Left colon (tissue), 2 donors: ENCODE data around the gene RNF141. TPM values are rescaled to one million over a fixed set of nuclear protein-coding genes. Genes with fewer than 3 reads are reported as not detected.

Source experiments
- ATAC-seq: fragments of 200-7000 bp; cut with Tn5 transposase; one replicate; pipeline ENCODE4 v1.9.1; 2020; ENCODE audit warnings: mild to moderate bottlenecking, moderate library complexity
- DNase-seq, 2 donors: peaks; one replicate each; pipeline ENCODE4 v3.0.0-alpha.2; 2020
- intact Hi-C, 2 donors: fragments of 100-400 bp; cut with DNase I in 1 of 2; cut with micrococcal nuclease in 1 of 2; formaldehyde crosslinking; loops; one replicate each; pipeline versions ENCODE4 v1.11.2 to v1.14.0; 2022; cut with DNase I, micrococcal nuclease
- total RNA-seq, 2 donors: library from RNA; stranded (reverse); fragmentation: NEBNext Ultra II Directional; extraction: Animal tissue kit (Norgen Biotek cat#: 25700); gene quantifications; one replicate each; pipeline ENCODE4 v1.2.1, GENCODE V29; 2021
- donor health status: DM: no; HTN: no; CAD: no.
- donor health status: DM: yes; HTN: yes; CAD: no.

RNF141 gene
- total RNA-seq, 2 donors from 2014 or later, result 36.5 to 40.4 TPM

DNA sequence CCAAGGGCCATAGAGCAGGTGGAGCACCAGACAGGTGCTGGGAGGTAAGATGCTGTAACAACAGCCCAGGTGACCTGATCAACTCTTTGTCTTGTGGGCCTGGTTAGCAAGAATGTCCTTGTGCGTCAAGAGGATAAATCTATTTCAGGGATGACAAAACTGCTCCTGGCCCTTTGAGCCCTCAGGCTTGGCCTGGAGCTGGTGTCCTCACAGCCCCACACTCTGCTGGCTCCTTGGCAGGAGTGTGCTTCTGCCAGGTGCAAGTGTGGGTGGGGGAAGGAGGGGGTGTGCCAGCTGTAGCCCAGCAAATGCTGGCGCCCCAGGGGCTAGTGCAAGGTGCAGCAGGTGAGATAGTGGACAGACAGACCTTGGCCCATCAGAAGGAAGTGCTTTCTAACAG is 66.4 kb downstream of the RNF141 start:
- no peak for ATAC-seq
- intact Hi-C loops, result no loop called here

DNA sequence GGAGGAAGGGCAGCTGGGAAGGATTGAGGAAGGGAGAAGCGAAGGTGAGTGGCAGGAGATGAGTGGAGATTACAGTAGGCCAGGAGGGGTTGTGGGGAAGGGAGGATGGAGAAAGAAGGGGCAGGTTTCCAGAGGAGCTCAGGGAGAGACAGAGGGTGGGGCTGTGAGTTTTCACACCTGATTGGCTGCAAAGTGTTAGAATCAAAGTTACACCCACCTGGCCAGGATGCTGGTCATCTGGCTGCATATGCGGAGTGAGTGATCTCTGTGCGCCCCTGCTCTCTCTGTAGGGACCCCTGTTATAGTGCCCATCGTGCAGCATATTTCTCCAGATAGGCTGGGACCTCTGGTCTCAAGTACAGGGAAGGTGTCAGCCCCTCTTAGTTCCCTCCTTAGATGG is 67.6 kb downstream of the RNF141 start:
- intact Hi-C loops, result no loop called here
- no peak for DNase-seq
- no peak for ATAC-seq

More for the DNA sequence above, 66.4 kb downstream of the RNF141 start:
- DNase-seq, result no peak

DNA sequence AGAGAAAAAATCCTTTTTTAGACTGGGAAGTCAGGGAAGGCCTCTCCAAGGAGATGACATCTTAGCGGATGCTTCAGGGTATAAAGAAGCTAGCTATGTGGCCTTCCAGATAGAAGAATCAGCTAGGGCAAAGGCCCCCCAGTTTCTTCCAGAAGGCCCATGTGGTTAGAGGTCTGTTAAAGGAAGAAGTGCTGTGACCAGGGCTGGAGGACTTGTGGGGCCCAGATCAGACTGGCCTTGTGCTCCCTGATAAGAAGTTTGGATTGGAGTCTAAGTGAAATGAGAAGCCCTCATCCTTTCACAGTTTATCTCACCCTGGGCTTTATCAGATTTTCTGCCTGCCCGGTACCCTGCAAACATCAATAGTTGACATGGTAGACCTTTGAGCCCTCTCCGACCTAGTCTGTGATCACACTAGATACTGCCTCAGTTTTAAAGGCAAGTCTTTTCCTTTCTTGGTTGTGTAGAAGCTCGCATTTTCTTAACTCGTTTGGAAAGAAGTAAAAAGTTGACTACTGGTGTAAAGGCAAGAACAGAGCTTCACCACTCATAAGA is 78.2 kb downstream of the RNF141 start:
- DNase-seq, result no peak
- no peak for ATAC-seq
- intact Hi-C loops, result no loop called here

Other genes with a start within 250 kb of the RNF141 start
- 10 to 100 TPM; 46.4 to 49.9 TPM for gene SBF2, start 247.0 kb downstream of the RNF141 start, total RNA-seq
- gene ADM, start 236.1 kb downstream of the RNF141 start, total RNA-seq, result 10 to 100 TPM; 47.1 to 81.7 TPM
- gene AMPD3, start 85.9 kb downstream of the RNF141 start, total RNA-seq, result 10 to 100 TPM; 12.0 to 15.0 TPM
- gene LYVE1, start 27.5 kb upstream of the RNF141 start, total RNA-seq, result 10 to 100 TPM; 31.3 to 39.4 TPM
- 10 to 100 TPM in 1 of 2 donors, 1 to 10 TPM in 1; 7.7 to 22.9 TPM for gene IRAG1, start 152.6 kb upstream of the RNF141 start, total RNA-seq
- gene CTR9, start 210.1 kb upstream of the RNF141 start, total RNA-seq, result 10 to 100 TPM; 26.9 to 35.0 TPM